Lower leg skin (tissue), 3 donors: ENCODE results near the gene GRIK4.

Source experiments
- POLR2A ChIP-seq, 2 donors: fragments of 450-650 bp; IDR thresholded peaks; one replicate each; pipeline ENCODE4 v1.6.1; 2016 to 2017; ENCODE audit warnings: antibody characterized with exemption in 2 of 2, mild to moderate bottlenecking in 1 of 2, moderate library complexity in 1 of 2
- TF ChIP-seq, protein P1 (sequence below), 3 donors: fragments of 450-650 bp; IDR thresholded peaks; one replicate each; pipeline ENCODE4 v1.5.1; 2016; ENCODE audit warnings: antibody characterized with exemption in 3 of 3, mild to moderate bottlenecking in 3 of 3, moderate library complexity in 2 of 3

DNA sequence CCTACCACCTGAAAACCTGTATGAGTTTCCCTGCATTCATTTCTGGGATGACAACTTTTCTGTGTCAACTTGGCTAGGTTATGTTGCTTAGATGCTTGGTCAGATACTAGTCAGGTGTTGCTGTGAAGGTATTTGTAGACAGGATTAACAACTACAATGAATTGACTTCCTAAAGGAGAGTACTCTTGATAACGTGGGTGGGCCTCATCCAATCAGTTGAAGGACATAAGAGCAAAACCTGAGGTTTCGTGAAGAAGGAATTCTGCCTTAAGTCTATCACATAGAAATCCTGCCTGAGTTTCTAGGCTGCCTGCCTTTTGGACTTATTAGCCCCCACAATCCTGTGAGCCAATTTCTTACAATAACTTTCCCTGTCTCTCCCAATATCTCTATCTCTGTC lies 431.2 kb downstream of the GRIK4 start:
- TF ChIP-seq, protein P1, sequence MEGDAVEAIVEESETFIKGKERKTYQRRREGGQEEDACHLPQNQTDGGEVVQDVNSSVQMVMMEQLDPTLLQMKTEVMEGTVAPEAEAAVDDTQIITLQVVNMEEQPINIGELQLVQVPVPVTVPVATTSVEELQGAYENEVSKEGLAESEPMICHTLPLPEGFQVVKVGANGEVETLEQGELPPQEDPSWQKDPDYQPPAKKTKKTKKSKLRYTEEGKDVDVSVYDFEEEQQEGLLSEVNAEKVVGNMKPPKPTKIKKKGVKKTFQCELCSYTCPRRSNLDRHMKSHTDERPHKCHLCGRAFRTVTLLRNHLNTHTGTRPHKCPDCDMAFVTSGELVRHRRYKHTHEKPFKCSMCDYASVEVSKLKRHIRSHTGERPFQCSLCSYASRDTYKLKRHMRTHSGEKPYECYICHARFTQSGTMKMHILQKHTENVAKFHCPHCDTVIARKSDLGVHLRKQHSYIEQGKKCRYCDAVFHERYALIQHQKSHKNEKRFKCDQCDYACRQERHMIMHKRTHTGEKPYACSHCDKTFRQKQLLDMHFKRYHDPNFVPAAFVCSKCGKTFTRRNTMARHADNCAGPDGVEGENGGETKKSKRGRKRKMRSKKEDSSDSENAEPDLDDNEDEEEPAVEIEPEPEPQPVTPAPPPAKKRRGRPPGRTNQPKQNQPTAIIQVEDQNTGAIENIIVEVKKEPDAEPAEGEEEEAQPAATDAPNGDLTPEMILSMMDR (IDR thresholded peaks at IDR 0.05), result no peak
- TF ChIP-seq POLR2A (IDR thresholded peaks at IDR 0.05), result no peak
